ENCODE data around the gene HORMAD2.

HORMAD2 gene

GRCh38 chr22:30079952-30080533 is at the start of gene HORMAD2:
HORMAD2 (plus strand) TSS chr22:30080464; CDS start chr22:30093953, 13,489 bp downstream.
- no peak for DNase-seq (ENCODE audit: low read depth in 3 of 3, low spot score in 1 of 3)

- DNase-seq (ENCODE audit: low read depth in 3 of 3, low spot score in 1 of 3) = no peak
These were observed 48.9 kb upstream of the HORMAD2 start for GRCh38 chr22:30031328-30031727.

- no peak for DNase-seq (ENCODE audit: low read depth in 3 of 3, low spot score in 1 of 3)
These were observed 48.4 kb upstream of the HORMAD2 start for GRCh38 chr22:30031764-30032455.

GRCh38 chr22:30033137-30033536 is 47.1 kb upstream of the HORMAD2 start:
- no peak for DNase-seq (ENCODE audit: low read depth in 3 of 3, low spot score in 1 of 3)

GRCh38 chr22:30033901-30034300 is 46.4 kb upstream of the HORMAD2 start:
- DNase-seq (ENCODE audit: low read depth in 3 of 3, low spot score in 1 of 3) = no peak

- no peak for DNase-seq (ENCODE audit: low read depth in 3 of 3, low spot score in 1 of 3)
These were observed 43.6 kb upstream of the HORMAD2 start for GRCh38 chr22:30036656-30037055.

- no peak for DNase-seq (ENCODE audit: low read depth in 3 of 3, low spot score in 1 of 3)
These were observed 42.0 kb upstream of the HORMAD2 start for GRCh38 chr22:30038219-30038618.

- no peak for DNase-seq (ENCODE audit: low read depth in 3 of 3, low spot score in 1 of 3)
These were observed 39.6 kb upstream of the HORMAD2 start for GRCh38 chr22:30040499-30041260.

GRCh38 chr22:30041475-30041874 is 38.8 kb upstream of the HORMAD2 start:
- DNase-seq (ENCODE audit: low read depth in 3 of 3, low spot score in 1 of 3) = no peak

- DNase-seq (ENCODE audit: low read depth in 3 of 3, low spot score in 1 of 3) = no peak
These were observed 38.4 kb upstream of the HORMAD2 start for GRCh38 chr22:30041881-30042280.

- DNase-seq (ENCODE audit: low read depth in 3 of 3, low spot score in 1 of 3) = no peak
These were observed 37.1 kb upstream of the HORMAD2 start for GRCh38 chr22:30043161-30043560.

GRCh38 chr22:30044369-30044768 is 35.9 kb upstream of the HORMAD2 start:
- DNase-seq (ENCODE audit: low read depth in 3 of 3, low spot score in 1 of 3) = no peak

- no peak for DNase-seq (ENCODE audit: low read depth in 3 of 3, low spot score in 1 of 3)
These were observed 35.3 kb upstream of the HORMAD2 start for GRCh38 chr22:30044881-30045493.

- no peak for DNase-seq (ENCODE audit: low read depth in 3 of 3, low spot score in 1 of 3)
These were observed 34.8 kb upstream of the HORMAD2 start for GRCh38 chr22:30045494-30045887.

- no peak for DNase-seq (ENCODE audit: low read depth in 3 of 3, low spot score in 1 of 3)
These were observed 34.2 kb upstream of the HORMAD2 start for GRCh38 chr22:30045901-30046715.

- DNase-seq (ENCODE audit: low read depth in 3 of 3, low spot score in 1 of 3) = no peak
These were observed 33.4 kb upstream of the HORMAD2 start for GRCh38 chr22:30046716-30047363.

GRCh38 chr22:30047364-30047738 is 32.9 kb upstream of the HORMAD2 start:
- no peak for DNase-seq (ENCODE audit: low read depth in 3 of 3, low spot score in 1 of 3)

- DNase-seq (ENCODE audit: low read depth in 3 of 3, low spot score in 1 of 3) = no peak
These were observed 31.6 kb upstream of the HORMAD2 start for GRCh38 chr22:30048681-30049080.

GRCh38 chr22:30054067-30054763 is 26.0 kb upstream of the HORMAD2 start:
- no peak for DNase-seq (ENCODE audit: low read depth in 3 of 3, low spot score in 1 of 3)

GRCh38 chr22:30054764-30055069 is 25.5 kb upstream of the HORMAD2 start:
- DNase-seq (ENCODE audit: low read depth in 3 of 3, low spot score in 1 of 3) = no peak
